ENCODE data around the gene PLEKHA1. TPM values are rescaled to one million over a fixed set of nuclear protein-coding genes. Genes with fewer than 3 reads are reported as not detected.

Gene PLEKHA1
- total and polyA plus RNA-seq, 2 of the 13 experiments (the other 11 are each of a cell fraction or from before 2014, with no cell fraction given): 32.2 to 53.3 TPM

- no peak for TF ChIP-seq MLXIP (CRISPR knock-in tag; IDR thresholded peaks at IDR 0.05; ENCODE audit: borderline replicate concordance)
- no peak for TF ChIP-seq TERF1 (CRISPR knock-in tag; IDR thresholded peaks at IDR 0.05)
- no peak for TF ChIP-seq IRX3 (CRISPR knock-in tag; IDR thresholded peaks at IDR 0.05; ENCODE audit: borderline replicate concordance, low read depth)
- no peak for TF ChIP-seq PITX1 (CRISPR knock-in tag; IDR thresholded peaks at IDR 0.05)
- TF ChIP-seq KLF16 (CRISPR knock-in tag; IDR thresholded peaks at IDR 0.05): no peak
- peak; percentile 22; the same call in 1 of the 2 replicates for TF ChIP-seq SPEN (CRISPR knock-in tag; IDR thresholded peaks at IDR 0.05; ENCODE audit: low read depth)
- no peak for TF ChIP-seq ONECUT2 (CRISPR knock-in tag; IDR thresholded peaks at IDR 0.05)
- no peak for TF ChIP-seq SMC3 (IDR thresholded peaks at IDR 0.05; ENCODE audit: low read length)
These were observed 7.2 kb downstream of the PLEKHA1 start (continued) for GRCh38 chr10:122381680-122382079.

GRCh38 chr10:122386514-122386913 is 12.0 kb downstream of the PLEKHA1 start:
- no peak for DNase-seq (ENCODE audit: low spot score)
- H3K4me2 ChIP-seq (ENCODE audit: low read depth, low read length): peak overlapping the region; percentile 54
- H3K27ac ChIP-seq (ENCODE audit: extremely low read length, insufficient read depth, low read length): peak overlapping the region; percentile 45
- peaks cover 9% of the 10 kb centered on the region; the same call in 1 of the 2 replicates for H4K20me1 ChIP-seq (ENCODE audit: insufficient read depth, low read length)
- H3K4me3 ChIP-seq (replicated peaks in 1 of 3; ENCODE audit: insufficient read depth in 1 of 3, low read depth in 2 of 3, low read length in 3 of 3): peak overlapping the region in 1 of 3 experiments; percentile 22; a peak in 1 of 6 replicates
- ChIA-PET CTCF (ENCODE audit: low intra/inter-chr PET ratio, low total read pairs) (no interaction called here), POLR2A (interaction anchor here (1.1 to 1.6 kb wide), 3 partner anchors 12 to 76 kb away, joined by 3 to 10 read pairs (median 7); partner anchors contain the start of gene PLEKHA1)
- peaks cover 57% of the 10 kb centered on the region for H3K4me1 ChIP-seq (ENCODE audit: insufficient read depth, low read length)
- 5% methylated on average over 2 of the region's 2 CpGs for WGBS (ENCODE audit: low lambda C conversion rate)
- no peak for FAIRE-seq
- no peak overlapping the region for H3K9ac ChIP-seq (ENCODE audit: insufficient read depth, low read depth, low read length)
- H3K36me3 ChIP-seq (replicated peaks in 1 of 2; ENCODE audit: control insufficient read depth in 1 of 2, insufficient read depth in 2 of 2, low read length in 2 of 2): peaks cover 1 to 8% of the 10 kb centered on the region in 2 experiments
- in situ Hi-C loops (cut with HindIII; ENCODE audit: extremely low pct_ligation_motif_present, low pct_unique_long_range_greater_than_20kb): no loop called here
- H3K27me3 ChIP-seq (ENCODE audit: control insufficient read depth in 1 of 2, insufficient read depth in 2 of 2, low read length in 2 of 2): no peaks in the 10 kb centered on the region
- H2AFZ ChIP-seq (ENCODE audit: low read length): no peak overlapping the region
- peaks cover 93% of the 10 kb centered on the region for H3K79me2 ChIP-seq (ENCODE audit: insufficient read depth, low read length)
- no TSS peak for BruUV-seq (replicated peaks)
- no peak for ATAC-seq
- no peaks in the 10 kb centered on the region for H3K9me3 ChIP-seq (ENCODE audit: low read length)
- intact Hi-C loops (cut with micrococcal nuclease; ENCODE audit: unreplicated experiment): no loop called here
- 0 out of 2 replicates have a peak, but pooled peaks have one; percentile 17 for TF ChIP-seq SAP130 (CRISPR knock-in tag; IDR thresholded peaks at IDR 0.05; ENCODE audit: low read depth)
- no peak for TF ChIP-seq PHF20 (CRISPR knock-in tag; IDR thresholded peaks at IDR 0.05)
- peak; percentile 52 for TF ChIP-seq PAXIP1 (CRISPR knock-in tag; conservative IDR thresholded peaks at IDR 0.05)
- TF ChIP-seq TEF (CRISPR knock-in tag; IDR thresholded peaks at IDR 0.05): no peak
- 0 out of 2 replicates have a peak, but pooled peaks have one; percentile 25 for TF ChIP-seq GATAD2A (CRISPR knock-in tag; IDR thresholded peaks at IDR 0.05)
- no peak for TF ChIP-seq FOXP1 (IDR thresholded peaks at IDR 0.05)
- peak; percentile 67 for TF ChIP-seq FOXP1 (CRISPR knock-in tag; IDR thresholded peaks at IDR 0.05)
